PC-3 (cell line): Measurements from ENCODE around the gene ICAM2. TPM values are rescaled to one million over a fixed set of nuclear protein-coding genes. Genes with fewer than 3 reads are reported as not detected.

Experiments used
- ATAC-seq: fragments of 200-7000 bp; cut with Tn5 transposase; 2 replicates; pipeline ENCODE4 v1.9.1; 2020; ENCODE audit warnings: mild to moderate bottlenecking, moderate library complexity
- BruUV-seq: library from RNA; stranded (reverse); fragments of 400-500 nt; replicated peaks from 2 replicates; lab custom pipeline; 2021; lab: Mats Ljungman, UMichigan
- CTCF ChIA-PET: fragments of 300-600 bp; sonication (Branson Sonifier 250); formaldehyde crosslinking; loops from one replicate; lab custom pipeline; 2022; ENCODE audit warnings: antibody characterized with exemption; lab: Charles Lee
- POLR2A ChIA-PET: fragments of 300-600 bp; sonication (Branson Sonifier 250); formaldehyde crosslinking; loops from one replicate; lab custom pipeline; 2022; ENCODE audit warnings: antibody characterized with exemption; ENCODE audit not compliant: unreplicated experiment; lab: Charles Lee
- DNase-seq: peaks from one replicate; pipeline ENCODE4 v3.0.0-alpha.2; 2015
- H2AFZ ChIP-seq: fragments of 300-600 bp; sonication (generic); 2 replicates; pipeline ENCODE4 v1.6.0; 2016; ENCODE audit warnings: antibody characterized with exemption, low read length
- H3F3A ChIP-seq: fragments of 300-600 bp; sonication (generic); one replicate; pipeline ENCODE4 v1.6.0; 2017; ENCODE audit warnings: antibody characterized with exemption, low read length, control low read depth, mild to moderate bottlenecking; ENCODE audit not compliant: unreplicated experiment
- H3K27ac ChIP-seq: fragments of 300-600 bp; sonication (generic); 2 replicates; pipeline ENCODE4 v1.5.1; 2016; ENCODE audit warnings: mild to moderate bottlenecking, low read length
- H3K27me3 ChIP-seq: fragments of 300-600 bp; sonication (generic); 2 replicates; pipeline ENCODE4 v1.6.1; 2016; ENCODE audit warnings: low read length, mixed read lengths
- H3K36me3 ChIP-seq: fragments of 300-600 bp; sonication (generic); 2 replicates; pipeline ENCODE4 v1.6.1; 2016; ENCODE audit warnings: low read depth, mixed run types, low read length, mixed read lengths
- H3K4me1 ChIP-seq: fragments of 300-600 bp; sonication (generic); 2 replicates; pipeline ENCODE4 v1.5.1; 2016; ENCODE audit warnings: low read length; ENCODE audit not compliant: insufficient read depth
- H3K4me2 ChIP-seq: fragments of 300-600 bp; sonication (generic); 2 replicates; pipeline ENCODE4 v1.6.0; 2016; ENCODE audit warnings: low read length
- H3K4me3 ChIP-seq: fragments of 300-600 bp; sonication (generic); 2 replicates; pipeline ENCODE4 v1.5.1; 2016; ENCODE audit warnings: mild to moderate bottlenecking, low read length, mixed read lengths
- H3K79me2 ChIP-seq: fragments of 300-600 bp; sonication (generic); 2 replicates; pipeline ENCODE4 v1.6.1; 2017; ENCODE audit warnings: low read length, mixed read lengths
- H3K9ac ChIP-seq: fragments of 300-600 bp; sonication (generic); 2 replicates; pipeline ENCODE4 v1.6.0; 2016; ENCODE audit warnings: mild to moderate bottlenecking, low read length
- H3K9me2 ChIP-seq: fragments of 300-600 bp; sonication (generic); replicated peaks from 2 replicates; pipeline ENCODE4 v1.6.1; 2016; ENCODE audit warnings: mixed run types, low read length, mixed read lengths
- H3K9me3 ChIP-seq: fragments of 300-600 bp; sonication (generic); 2 replicates; pipeline ENCODE4 v1.6.1; 2016; ENCODE audit warnings: low read length, mixed read lengths
- H4K20me1 ChIP-seq: fragments of 300-600 bp; sonication (generic); 2 replicates; pipeline ENCODE4 v1.6.1; 2016; ENCODE audit warnings: low read length, mixed read lengths
- EZH2 ChIP-seq: fragments of 300-600 bp; sonication (generic); IDR thresholded peaks from one replicate; pipeline ENCODE4 v1.6.1; 2017; ENCODE audit warnings: antibody characterized with exemption, mild to moderate bottlenecking, low read length; ENCODE audit not compliant: unreplicated experiment
- EZH2phosphoT487 ChIP-seq: fragments of 300-600 bp; sonication (generic); IDR thresholded peaks from 2 replicates; pipeline ENCODE4 v1.6.1; 2018; ENCODE audit warnings: mild to moderate bottlenecking, antibody characterized with exemption, low read length, borderline replicate concordance
- intact Hi-C: fragments of 100-400 bp; cut with micrococcal nuclease; formaldehyde crosslinking; loops from 2 replicates; pipeline ENCODE4 v1.9.0; 2023
- total RNA-seq: library from RNA; depleted of rRNA; stranded (reverse); fragments of >200 nt; gene quantifications from 2 replicates; pipeline ENCODE4 v1.2.3, GENCODE V29; 2014
- TF ChIP-seq, protein P1 (sequence below): fragments of 300-600 bp; sonication (generic); conservative IDR thresholded peaks from 2 replicates; pipeline ENCODE4 v1.5.1; 2017; ENCODE audit warnings: antibody characterized with exemption, low read depth, mild to moderate bottlenecking, low read length

The ICAM2 gene
- total RNA-seq, 1 experiment from 2014 or later: not detected

DNA sequence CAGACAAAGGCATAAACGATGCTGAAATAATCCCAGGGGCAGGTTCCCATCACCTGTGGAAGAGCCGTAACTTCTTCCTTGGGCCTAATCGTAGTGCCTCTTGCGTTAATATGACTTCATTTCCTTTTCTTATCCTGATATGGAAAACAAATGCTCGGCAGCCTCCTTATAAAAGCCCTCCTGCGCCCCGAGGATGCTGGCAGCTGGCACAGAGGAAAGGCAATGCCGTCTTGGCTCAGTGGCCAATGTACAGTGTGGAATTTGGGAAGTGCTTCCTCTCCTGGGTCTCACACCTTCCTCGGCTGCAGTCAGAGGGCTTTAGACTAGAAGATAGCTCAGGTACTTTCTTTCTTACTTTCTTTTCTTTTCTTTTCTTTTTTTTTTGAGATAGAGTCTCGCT lies 51.2 kb downstream of the ICAM2 start:
- ChIA-PET CTCF (interaction anchor here (0.6 kb wide), 1 partner anchor 53 kb away, joined by 3 read pairs; no protein-coding TSS in a partner anchor), POLR2A (no interaction called here)
- TF ChIP-seq EZH2phosphoT487 (no peak), EZH2 (no peak)
- TF ChIP-seq, protein P1, sequence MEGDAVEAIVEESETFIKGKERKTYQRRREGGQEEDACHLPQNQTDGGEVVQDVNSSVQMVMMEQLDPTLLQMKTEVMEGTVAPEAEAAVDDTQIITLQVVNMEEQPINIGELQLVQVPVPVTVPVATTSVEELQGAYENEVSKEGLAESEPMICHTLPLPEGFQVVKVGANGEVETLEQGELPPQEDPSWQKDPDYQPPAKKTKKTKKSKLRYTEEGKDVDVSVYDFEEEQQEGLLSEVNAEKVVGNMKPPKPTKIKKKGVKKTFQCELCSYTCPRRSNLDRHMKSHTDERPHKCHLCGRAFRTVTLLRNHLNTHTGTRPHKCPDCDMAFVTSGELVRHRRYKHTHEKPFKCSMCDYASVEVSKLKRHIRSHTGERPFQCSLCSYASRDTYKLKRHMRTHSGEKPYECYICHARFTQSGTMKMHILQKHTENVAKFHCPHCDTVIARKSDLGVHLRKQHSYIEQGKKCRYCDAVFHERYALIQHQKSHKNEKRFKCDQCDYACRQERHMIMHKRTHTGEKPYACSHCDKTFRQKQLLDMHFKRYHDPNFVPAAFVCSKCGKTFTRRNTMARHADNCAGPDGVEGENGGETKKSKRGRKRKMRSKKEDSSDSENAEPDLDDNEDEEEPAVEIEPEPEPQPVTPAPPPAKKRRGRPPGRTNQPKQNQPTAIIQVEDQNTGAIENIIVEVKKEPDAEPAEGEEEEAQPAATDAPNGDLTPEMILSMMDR: no peak

DNA sequence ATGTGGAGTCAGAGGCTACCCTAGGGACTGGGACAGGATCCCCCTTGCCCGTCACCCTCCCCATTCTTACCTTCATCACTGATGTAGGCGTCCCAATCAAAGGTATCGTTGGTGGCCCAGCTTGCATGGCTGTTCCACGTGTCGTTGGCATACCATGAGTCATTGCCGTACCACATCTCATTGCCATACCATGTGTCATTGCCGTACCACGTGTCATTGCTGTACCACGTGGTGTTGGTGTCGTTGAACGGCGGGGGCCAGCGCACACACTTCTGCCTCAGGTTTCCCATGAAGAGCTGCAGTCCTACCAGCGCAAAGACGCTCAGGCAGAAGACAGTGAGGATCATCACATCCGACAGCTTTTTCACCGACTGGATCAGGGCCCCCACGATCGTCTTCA lies 52.5 kb downstream of the ICAM2 start:
- ATAC-seq (no peak), DNase-seq (no peak)
- Histone ChIP-seq H3K9me3 (no peaks in the 10 kb centered on the region), H3K79me2 (no peaks in the 10 kb centered on the region), H4K20me1 (no peaks in the 10 kb centered on the region), H3K36me3 (no peaks in the 10 kb centered on the region), H3K4me1 (no peaks in the 10 kb centered on the region), H3K9ac (no peak overlapping the region), H3K4me3 (no peak overlapping the region), H3F3A (no peaks in the 10 kb centered on the region), H3K27ac (no peak overlapping the region), H3K9me2 (no peaks in the 10 kb centered on the region), H2AFZ (no peak overlapping the region), H3K4me2 (no peak overlapping the region), H3K27me3 (no peaks in the 10 kb centered on the region)
- POLR2A ChIA-PET: no interaction called here
- CTCF ChIA-PET: no interaction called here
- no TSS peak for BruUV-seq
- TF ChIP-seq EZH2phosphoT487: no peak
- TF ChIP-seq, protein P1: no peak
- intact Hi-C loops: no loop called here

More for the DNA sequence above, 51.2 kb downstream of the ICAM2 start:
- Histone ChIP-seq H3K9ac (no peak overlapping the region), H3F3A (no peaks in the 10 kb centered on the region), H3K27me3 (no peaks in the 10 kb centered on the region), H3K79me2 (no peaks in the 10 kb centered on the region), H4K20me1 (no peaks in the 10 kb centered on the region), H3K4me1 (peaks cover 11% of the 10 kb centered on the region), H3K4me2 (no peak overlapping the region), H3K4me3 (no peak overlapping the region), H3K9me2 (no peaks in the 10 kb centered on the region), H3K27ac (no peak overlapping the region), H3K9me3 (no peaks in the 10 kb centered on the region), H3K36me3 (no peaks in the 10 kb centered on the region), H2AFZ (no peak overlapping the region)
- intact Hi-C loops: no loop called here
- no TSS peak for BruUV-seq
- ATAC-seq (no peak), DNase-seq (no peak)

DNA sequence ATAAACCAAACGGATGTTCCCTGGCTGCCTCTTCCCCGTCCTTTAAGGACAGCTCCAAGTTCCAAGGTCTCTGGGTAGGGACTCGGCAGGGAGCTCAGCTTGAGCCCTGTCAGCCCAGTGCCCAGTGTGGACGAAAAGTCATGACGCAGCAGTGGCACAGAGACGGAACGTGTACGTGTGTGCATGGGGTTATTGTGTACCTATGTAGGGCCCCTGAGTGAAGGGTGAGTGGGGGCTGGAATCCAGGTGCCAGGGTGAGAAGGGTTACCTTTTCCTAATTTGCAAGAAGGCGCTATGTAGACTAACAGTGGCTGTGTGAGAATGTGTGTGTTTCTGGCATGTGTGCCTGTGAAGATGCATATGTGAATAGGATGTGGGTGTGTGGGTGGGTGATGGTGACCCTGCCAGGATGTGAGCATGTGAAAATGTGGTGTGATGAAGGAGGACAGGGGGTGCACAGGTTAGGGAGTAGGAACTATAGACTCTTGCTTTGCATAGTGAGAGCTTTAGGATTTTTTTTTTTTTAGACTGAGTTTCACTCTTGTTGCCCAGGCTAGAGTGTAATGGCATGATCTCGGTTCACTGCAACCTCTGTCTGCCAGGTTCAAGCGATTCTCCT lies 53.7 kb downstream of the ICAM2 start:
- DNase-seq: no peak
- intact Hi-C loops: no loop called here
- Histone ChIP-seq H3F3A (no peaks in the 10 kb centered on the region), H3K4me2 (no peak overlapping the region), H3K79me2 (no peaks in the 10 kb centered on the region), H3K4me1 (no peaks in the 10 kb centered on the region), H3K9me3 (no peaks in the 10 kb centered on the region), H3K4me3 (no peak overlapping the region), H2AFZ (no peak overlapping the region), H3K27me3 (no peaks in the 10 kb centered on the region), H3K36me3 (no peaks in the 10 kb centered on the region), H3K27ac (no peak overlapping the region), H3K9me2 (no peaks in the 10 kb centered on the region), H3K9ac (no peak overlapping the region), H4K20me1 (no peaks in the 10 kb centered on the region)
- TF ChIP-seq, protein P1: no peak
- ChIA-PET POLR2A (no interaction called here), CTCF (no interaction called here)
- BruUV-seq: no TSS peak
- no peak for ATAC-seq
